ENCODE measurements around the gene KRT85.

Gene KRT85

GRCh38 chr12:52367876-52368275, 595 bp upstream of the KRT85 start:
- no peak for DNase-seq (ENCODE audit: low spot score)

- DNase-seq (ENCODE audit: low spot score): no peak
These were observed 2.3 kb downstream of the KRT85 start for GRCh38 chr12:52364901-52365489.

- no peak for DNase-seq (ENCODE audit: low spot score)
These were observed 3.2 kb downstream of the KRT85 start for GRCh38 chr12:52364061-52364460.

GRCh38 chr12:52363111-52363679, 4.1 kb downstream of the KRT85 start:
- DNase-seq (ENCODE audit: low spot score): no peak

- DNase-seq (ENCODE audit: low spot score): no peak
These were observed 5.1 kb downstream of the KRT85 start for GRCh38 chr12:52362118-52362726.

- no peak for DNase-seq (ENCODE audit: low spot score)
These were observed 5.7 kb downstream of the KRT85 start for GRCh38 chr12:52361553-52361952.

- no peak for DNase-seq (ENCODE audit: low spot score)
These were observed 6.5 kb downstream of the KRT85 start for GRCh38 chr12:52360663-52361271.

- DNase-seq (ENCODE audit: low spot score): no peak
These were observed 7.1 kb downstream of the KRT85 start for GRCh38 chr12:52360106-52360662.

- no peak for DNase-seq (ENCODE audit: low spot score)
These were observed 7.6 kb downstream of the KRT85 start for GRCh38 chr12:52359621-52360061.

- no peak for DNase-seq (ENCODE audit: low spot score)
These were observed 8.5 kb downstream of the KRT85 start for GRCh38 chr12:52358575-52359350.

GRCh38 chr12:52356762-52357580, 10.3 kb downstream of the KRT85 start:
- no peak for DNase-seq (ENCODE audit: low spot score)

- DNase-seq (ENCODE audit: low spot score): no peak
These were observed 11.1 kb downstream of the KRT85 start for GRCh38 chr12:52356031-52356761.

GRCh38 chr12:52355176-52355575, 12.1 kb downstream of the KRT85 start:
- DNase-seq (ENCODE audit: low spot score): no peak

- DNase-seq (ENCODE audit: low spot score): no peak
These were observed 13.1 kb downstream of the KRT85 start for GRCh38 chr12:52354200-52354599.

- DNase-seq (ENCODE audit: low spot score): no peak
These were observed 13.5 kb downstream of the KRT85 start for GRCh38 chr12:52353766-52354165.

GRCh38 chr12:52352951-52353350, 14.3 kb downstream of the KRT85 start:
- DNase-seq (ENCODE audit: low spot score): no peak

- DNase-seq (ENCODE audit: low spot score): no peak
These were observed 15.9 kb downstream of the KRT85 start for GRCh38 chr12:52351196-52352059.

- no peak for DNase-seq (ENCODE audit: low spot score)
These were observed 16.5 kb downstream of the KRT85 start for GRCh38 chr12:52350786-52351185.

- no peak for DNase-seq (ENCODE audit: low spot score)
These were observed 17.2 kb downstream of the KRT85 start for GRCh38 chr12:52350021-52350620.
